Measurements from ENCODE around the gene PHGDH. TPM values are rescaled to one million over a fixed set of nuclear protein-coding genes. Genes with fewer than 3 reads are reported as not detected.

Gene PHGDH
- total RNA-seq, 4 donors from 2014 or later: 5.5 to 12.7 (median 7.2) TPM

GRCh38 chr1:119700326-119700725, 11.4 kb upstream of the PHGDH start:
- TF ChIP-seq, protein P1, sequence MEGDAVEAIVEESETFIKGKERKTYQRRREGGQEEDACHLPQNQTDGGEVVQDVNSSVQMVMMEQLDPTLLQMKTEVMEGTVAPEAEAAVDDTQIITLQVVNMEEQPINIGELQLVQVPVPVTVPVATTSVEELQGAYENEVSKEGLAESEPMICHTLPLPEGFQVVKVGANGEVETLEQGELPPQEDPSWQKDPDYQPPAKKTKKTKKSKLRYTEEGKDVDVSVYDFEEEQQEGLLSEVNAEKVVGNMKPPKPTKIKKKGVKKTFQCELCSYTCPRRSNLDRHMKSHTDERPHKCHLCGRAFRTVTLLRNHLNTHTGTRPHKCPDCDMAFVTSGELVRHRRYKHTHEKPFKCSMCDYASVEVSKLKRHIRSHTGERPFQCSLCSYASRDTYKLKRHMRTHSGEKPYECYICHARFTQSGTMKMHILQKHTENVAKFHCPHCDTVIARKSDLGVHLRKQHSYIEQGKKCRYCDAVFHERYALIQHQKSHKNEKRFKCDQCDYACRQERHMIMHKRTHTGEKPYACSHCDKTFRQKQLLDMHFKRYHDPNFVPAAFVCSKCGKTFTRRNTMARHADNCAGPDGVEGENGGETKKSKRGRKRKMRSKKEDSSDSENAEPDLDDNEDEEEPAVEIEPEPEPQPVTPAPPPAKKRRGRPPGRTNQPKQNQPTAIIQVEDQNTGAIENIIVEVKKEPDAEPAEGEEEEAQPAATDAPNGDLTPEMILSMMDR (IDR thresholded peaks at IDR 0.05; ENCODE audit: low read depth): no peak

DNA sequence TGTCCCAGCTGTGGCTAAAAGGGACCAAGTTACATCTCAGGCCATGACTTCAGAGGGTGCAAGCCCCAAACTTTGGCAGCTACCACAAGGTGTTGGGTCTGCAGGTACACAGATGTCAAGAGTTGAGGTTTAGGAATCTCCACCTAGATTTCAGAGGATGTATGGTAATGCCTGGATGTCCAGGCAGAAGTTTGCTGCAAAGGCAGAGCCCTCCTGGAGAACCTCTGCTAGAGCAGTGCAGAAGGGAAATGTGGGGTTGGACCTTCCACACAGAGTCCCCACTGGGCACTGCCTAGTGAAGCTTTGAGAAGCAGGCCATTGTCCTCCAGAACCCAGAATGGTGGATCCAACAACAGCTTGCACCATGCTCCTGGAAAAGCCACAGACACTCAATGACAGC, 10.1 kb upstream of the PHGDH start:
- TF ChIP-seq, protein P1 (IDR thresholded peaks at IDR 0.05; ENCODE audit: low read depth): no peak

GRCh38 chr1:119702384-119702783, 9.3 kb upstream of the PHGDH start:
- TF ChIP-seq, protein P1 (IDR thresholded peaks at IDR 0.05; ENCODE audit: low read depth): no peak

- TF ChIP-seq, protein P1 (IDR thresholded peaks at IDR 0.05; ENCODE audit: low read depth): no peak
Measured at GRCh38 chr1:119703666-119704450, 7.9 kb upstream of the PHGDH start.

GRCh38 chr1:119712342-119713038, 756 bp downstream of the PHGDH start:
- TF ChIP-seq, protein P1 (IDR thresholded peaks at IDR 0.05; ENCODE audit: low read depth): no peak

DNA sequence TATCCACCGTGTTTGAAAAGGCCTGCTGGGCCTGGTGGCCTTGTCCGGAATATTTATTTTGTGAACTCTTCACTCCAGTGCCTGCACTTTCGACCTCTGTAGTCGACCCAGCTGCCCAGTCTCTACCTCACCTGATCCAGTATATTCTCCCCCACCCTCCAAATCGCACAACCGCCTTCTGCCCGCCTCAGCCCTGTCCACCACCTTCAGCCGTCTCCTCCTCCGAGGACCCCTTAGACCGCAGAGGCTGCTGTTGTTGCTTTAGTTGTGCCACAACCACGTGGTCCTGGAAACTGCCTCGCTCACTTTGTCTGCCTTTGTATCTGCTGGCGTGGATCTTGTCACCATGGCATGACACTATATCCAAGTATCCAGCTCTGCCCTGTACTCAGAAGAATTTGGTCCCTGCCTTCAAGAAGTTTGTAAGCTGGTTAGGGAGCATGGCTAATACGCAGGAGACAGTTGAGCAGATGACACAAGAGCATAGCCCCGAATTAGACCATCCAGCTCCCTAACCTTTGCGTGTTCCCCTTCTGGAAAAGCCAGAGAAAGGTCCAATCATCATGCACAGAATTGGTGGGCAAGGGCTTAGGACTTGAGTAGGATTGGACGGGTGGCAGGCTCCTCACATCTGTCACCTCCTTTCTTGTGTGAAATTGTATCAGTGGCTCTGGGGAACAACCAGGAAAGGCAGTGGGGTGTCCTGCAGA, 1.5 kb downstream of the PHGDH start:
- TF ChIP-seq, protein P1 (IDR thresholded peaks at IDR 0.05; ENCODE audit: low read depth): no peak

All from subcutaneous adipose tissue (tissue), 4 donors.